Measurements from ENCODE around the gene CHP1. TPM values are rescaled to one million over a fixed set of nuclear protein-coding genes. Genes with fewer than 3 reads are reported as not detected.

The CHP1 gene
- total RNA-seq, 1 experiment from 2014 or later: 91.1 TPM

DNA sequence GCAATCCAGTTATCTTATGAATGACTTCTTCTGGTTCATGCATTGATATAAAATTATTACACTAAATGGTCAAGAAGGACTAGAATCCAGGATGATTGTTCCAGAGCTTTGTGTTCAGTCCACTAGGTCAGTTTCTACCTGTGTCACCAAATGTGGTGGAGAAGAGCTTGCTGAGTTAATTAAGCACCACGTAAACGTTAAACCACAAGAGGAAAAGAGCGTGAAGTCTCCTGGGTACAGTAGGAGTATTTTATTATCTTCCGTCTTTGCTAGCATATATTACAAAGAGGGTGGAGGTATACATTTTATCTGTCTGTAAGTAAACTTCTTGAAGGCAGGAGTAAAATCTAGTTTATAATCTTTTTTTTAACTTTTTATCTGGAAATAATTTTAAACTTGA, 23.5 kb downstream of the CHP1 start:
- Mint-ChIP-seq H3K27me3 (ENCODE audit: insufficient read depth, unreplicated experiment) (no peaks in the 10 kb centered on the region), H3K36me3 (ENCODE audit: insufficient read depth, unreplicated experiment) (peaks cover 55% of the 10 kb centered on the region), H3K27ac (ENCODE audit: low read depth, unreplicated experiment) (no peak overlapping the region), H3K4me1 (ENCODE audit: insufficient read depth, unreplicated experiment) (peaks cover 18% of the 10 kb centered on the region), H3K9me3 (ENCODE audit: unreplicated experiment) (no peaks in the 10 kb centered on the region), H3K4me3 (ENCODE audit: unreplicated experiment) (no peak overlapping the region)
- TF ChIP-seq, protein P1, sequence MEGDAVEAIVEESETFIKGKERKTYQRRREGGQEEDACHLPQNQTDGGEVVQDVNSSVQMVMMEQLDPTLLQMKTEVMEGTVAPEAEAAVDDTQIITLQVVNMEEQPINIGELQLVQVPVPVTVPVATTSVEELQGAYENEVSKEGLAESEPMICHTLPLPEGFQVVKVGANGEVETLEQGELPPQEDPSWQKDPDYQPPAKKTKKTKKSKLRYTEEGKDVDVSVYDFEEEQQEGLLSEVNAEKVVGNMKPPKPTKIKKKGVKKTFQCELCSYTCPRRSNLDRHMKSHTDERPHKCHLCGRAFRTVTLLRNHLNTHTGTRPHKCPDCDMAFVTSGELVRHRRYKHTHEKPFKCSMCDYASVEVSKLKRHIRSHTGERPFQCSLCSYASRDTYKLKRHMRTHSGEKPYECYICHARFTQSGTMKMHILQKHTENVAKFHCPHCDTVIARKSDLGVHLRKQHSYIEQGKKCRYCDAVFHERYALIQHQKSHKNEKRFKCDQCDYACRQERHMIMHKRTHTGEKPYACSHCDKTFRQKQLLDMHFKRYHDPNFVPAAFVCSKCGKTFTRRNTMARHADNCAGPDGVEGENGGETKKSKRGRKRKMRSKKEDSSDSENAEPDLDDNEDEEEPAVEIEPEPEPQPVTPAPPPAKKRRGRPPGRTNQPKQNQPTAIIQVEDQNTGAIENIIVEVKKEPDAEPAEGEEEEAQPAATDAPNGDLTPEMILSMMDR (IDR thresholded peaks at IDR 0.05; ENCODE audit: unreplicated experiment): no peak
- intact Hi-C loops (cut with micrococcal nuclease): no loop called here
- DNase-seq (ENCODE audit: unreplicated experiment): no peak
- POLR2A ChIA-PET: interaction anchor here (0.5 to 1.8 kb wide), 4 partner anchors 22 to 560 kb away, joined by 3 to 6 read pairs (median 3); partner anchors contain the start of gene RAD51
- CTCF ChIA-PET: interaction anchor here (1.7 kb wide), 1 partner anchor 25 kb away, joined by 4 read pairs; the partner anchor contains the start of gene EXD1
- BruUV-seq (replicated peaks): no TSS peak

DNA sequence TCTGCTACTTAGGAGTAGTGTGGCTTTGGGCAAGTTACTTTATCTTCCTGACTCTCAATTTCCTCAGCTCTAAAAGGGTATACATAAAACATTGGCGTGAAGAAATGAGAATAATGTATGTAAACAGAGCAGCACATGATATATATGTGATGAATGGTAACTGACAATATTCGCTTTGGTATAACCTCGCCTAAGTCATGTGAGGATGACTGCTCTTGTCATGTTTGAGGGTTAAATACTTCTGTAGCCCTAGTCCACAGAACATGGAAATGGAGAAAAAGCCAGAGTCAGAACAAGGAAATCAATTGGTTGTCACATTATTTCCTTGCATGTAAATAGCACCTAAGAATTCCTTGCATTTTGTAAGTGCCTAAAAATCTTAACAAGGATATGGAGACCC, 25.0 kb downstream of the CHP1 start:
- H3K27me3 Mint-ChIP-seq (ENCODE audit: insufficient read depth, unreplicated experiment): no peaks in the 10 kb centered on the region
- no peak for DNase-seq (ENCODE audit: unreplicated experiment)
- H3K4me3 Mint-ChIP-seq (ENCODE audit: unreplicated experiment): no peak overlapping the region
- H3K27ac Mint-ChIP-seq (ENCODE audit: low read depth, unreplicated experiment): no peak overlapping the region
- POLR2A ChIA-PET: interaction anchor here (0.6 to 2.0 kb wide), 15 partner anchors 10 to 861 kb away, joined by 3 to 21 read pairs (median 4); partner anchors contain the start of genes CHP1, EXD1, NUSAP1 and OIP5
- H3K36me3 Mint-ChIP-seq (ENCODE audit: insufficient read depth, unreplicated experiment): peaks cover 65% of the 10 kb centered on the region
- TF ChIP-seq, protein P1 (IDR thresholded peaks at IDR 0.05; ENCODE audit: unreplicated experiment): no peak
- H3K9me3 Mint-ChIP-seq (ENCODE audit: unreplicated experiment): no peaks in the 10 kb centered on the region
- CTCF ChIA-PET: interaction anchor here (0.5 to 1.1 kb wide), 2 partner anchors 26 to 473 kb away, joined by 3 read pairs; no protein-coding TSS in a partner anchor
- no TSS peak for BruUV-seq (replicated peaks)
- peaks cover 15% of the 10 kb centered on the region for H3K4me1 Mint-ChIP-seq (ENCODE audit: insufficient read depth, unreplicated experiment)
- intact Hi-C loops (cut with micrococcal nuclease): loop anchor here (2.0 kb wide), 1 partner anchor 23 kb away; no protein-coding TSS in a partner anchor

- POLR2A ChIA-PET: interaction anchor here (0.6 to 2.0 kb wide), 15 partner anchors 10 to 662 kb away, joined by 3 to 21 read pairs (median 4); partner anchors contain the start of genes CHP1, EXD1, NUSAP1 and OIP5
- no TSS peak for BruUV-seq (replicated peaks)
- H3K27ac Mint-ChIP-seq (ENCODE audit: low read depth, unreplicated experiment): no peak overlapping the region
- H3K9me3 Mint-ChIP-seq (ENCODE audit: unreplicated experiment): no peaks in the 10 kb centered on the region
- TF ChIP-seq, protein P1 (IDR thresholded peaks at IDR 0.05; ENCODE audit: unreplicated experiment): no peak
- H3K4me1 Mint-ChIP-seq (ENCODE audit: insufficient read depth, unreplicated experiment): peaks cover 12% of the 10 kb centered on the region
- no peak overlapping the region for H3K4me3 Mint-ChIP-seq (ENCODE audit: unreplicated experiment)
- CTCF ChIA-PET: interaction anchor here (0.5 to 1.1 kb wide), 2 partner anchors 25 to 474 kb away, joined by 3 read pairs; no protein-coding TSS in a partner anchor
- no peaks in the 10 kb centered on the region for H3K27me3 Mint-ChIP-seq (ENCODE audit: insufficient read depth, unreplicated experiment)
- DNase-seq (ENCODE audit: unreplicated experiment): peak; percentile 86
- intact Hi-C loops (cut with micrococcal nuclease): loop anchor here (2.0 kb wide), 1 partner anchor 24 kb away; no protein-coding TSS in a partner anchor
- peaks cover 62% of the 10 kb centered on the region for H3K36me3 Mint-ChIP-seq (ENCODE audit: insufficient read depth, unreplicated experiment)
Measured at GRCh38 chr15:41256577-41257038, 25.5 kb downstream of the CHP1 start.

DNA sequence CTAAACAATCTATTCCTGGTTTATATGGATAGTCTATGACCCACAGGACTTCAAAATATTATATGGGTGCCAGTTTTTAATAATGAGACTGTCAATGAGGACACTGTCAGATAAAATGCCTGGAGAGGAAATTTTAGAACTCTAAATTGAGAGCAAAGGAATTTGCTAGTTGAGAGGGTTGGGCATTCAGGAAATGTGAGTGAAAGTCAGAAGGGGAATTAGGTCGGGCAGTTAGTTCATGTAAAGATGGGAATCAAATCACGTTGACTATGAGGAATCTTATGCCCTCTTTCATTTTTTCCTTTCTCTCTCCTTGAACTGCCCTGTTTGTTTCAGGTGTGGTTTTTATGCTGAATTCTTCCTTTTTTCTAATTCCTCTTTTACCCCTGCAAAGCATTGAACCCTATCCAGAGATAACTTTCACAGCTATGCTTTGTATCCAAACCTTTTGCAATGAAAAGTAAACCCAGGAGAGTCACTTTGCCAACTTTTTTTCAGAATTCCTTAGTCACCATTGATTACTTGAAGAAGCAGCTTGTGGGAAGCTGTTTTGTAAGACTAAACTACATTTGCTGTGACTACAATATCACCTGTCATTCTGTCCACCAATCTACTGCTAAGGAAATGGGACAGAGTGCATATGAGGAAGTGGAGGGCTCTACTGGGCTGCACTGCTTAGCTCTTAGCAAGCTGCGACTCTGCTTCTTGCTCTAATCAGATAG, 27.8 kb downstream of the CHP1 start:
- Mint-ChIP-seq H3K4me3 (ENCODE audit: unreplicated experiment) (no peak overlapping the region), H3K9me3 (ENCODE audit: unreplicated experiment) (no peaks in the 10 kb centered on the region), H3K27ac (ENCODE audit: low read depth, unreplicated experiment) (no peak overlapping the region), H3K27me3 (ENCODE audit: insufficient read depth, unreplicated experiment) (no peaks in the 10 kb centered on the region), H3K4me1 (ENCODE audit: insufficient read depth, unreplicated experiment) (peaks cover 18% of the 10 kb centered on the region), H3K36me3 (ENCODE audit: insufficient read depth, unreplicated experiment) (peaks cover 68% of the 10 kb centered on the region)
- CTCF ChIA-PET: interaction anchor here (0.6 kb wide), 1 partner anchor 9 kb away, joined by 3 read pairs; no protein-coding TSS in a partner anchor
- POLR2A ChIA-PET: interaction anchor here (0.7 to 2.6 kb wide), 8 partner anchors 10 to 29 kb away, joined by 3 to 11 read pairs (median 4); partner anchors contain the start of genes CHP1 and EXD1
- intact Hi-C loops (cut with micrococcal nuclease): no loop called here
- DNase-seq (ENCODE audit: unreplicated experiment): peak; percentile 61
- BruUV-seq (replicated peaks): no TSS peak
- TF ChIP-seq, protein P1 (IDR thresholded peaks at IDR 0.05; ENCODE audit: unreplicated experiment): no peak
